ENCODE results near the gene MAGEB4.
"Not testable (repeated sequence)": the region's sequence is repeated elsewhere in the genome, so short reads cannot be mapped to it uniquely, and the experiment has no call there.

MAGEB4 gene, protein sequence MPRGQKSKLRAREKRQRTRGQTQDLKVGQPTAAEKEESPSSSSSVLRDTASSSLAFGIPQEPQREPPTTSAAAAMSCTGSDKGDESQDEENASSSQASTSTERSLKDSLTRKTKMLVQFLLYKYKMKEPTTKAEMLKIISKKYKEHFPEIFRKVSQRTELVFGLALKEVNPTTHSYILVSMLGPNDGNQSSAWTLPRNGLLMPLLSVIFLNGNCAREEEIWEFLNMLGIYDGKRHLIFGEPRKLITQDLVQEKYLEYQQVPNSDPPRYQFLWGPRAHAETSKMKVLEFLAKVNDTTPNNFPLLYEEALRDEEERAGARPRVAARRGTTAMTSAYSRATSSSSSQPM

DNA sequence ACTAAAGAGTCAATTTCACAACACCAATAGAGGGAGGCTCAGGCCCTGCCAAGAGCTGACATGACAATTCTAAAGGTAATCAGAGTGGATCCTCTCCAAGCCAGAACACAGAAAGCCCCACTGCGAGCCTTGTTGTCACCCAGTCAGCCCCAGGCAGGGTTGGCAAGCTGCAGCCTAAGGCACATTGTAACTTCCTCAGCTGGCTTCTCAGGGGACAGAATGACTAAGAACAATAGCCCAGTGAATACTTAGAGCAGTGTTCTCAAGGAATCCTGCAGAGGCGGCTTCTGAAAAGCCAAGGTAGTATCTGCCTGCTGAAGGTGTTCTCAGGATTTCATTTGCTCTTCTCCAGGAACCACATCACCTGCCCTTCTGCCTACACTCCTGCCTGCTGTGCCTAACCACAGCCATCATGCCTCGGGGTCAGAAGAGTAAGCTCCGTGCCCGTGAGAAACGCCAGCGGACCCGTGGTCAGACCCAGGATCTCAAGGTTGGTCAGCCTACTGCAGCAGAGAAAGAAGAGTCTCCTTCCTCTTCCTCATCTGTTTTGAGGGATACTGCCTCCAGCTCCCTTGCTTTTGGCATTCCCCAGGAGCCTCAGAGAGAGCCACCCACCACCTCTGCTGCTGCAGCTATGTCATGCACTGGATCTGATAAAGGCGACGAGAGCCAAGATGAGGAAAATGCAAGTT, at the start of gene MAGEB4:
Gene MAGEB4 (plus strand): TSS at position 277 of the 692 bp plus-strand sequence. CDS start 136 bp downstream, at position 413.
- no peak for DNase-seq

DNA sequence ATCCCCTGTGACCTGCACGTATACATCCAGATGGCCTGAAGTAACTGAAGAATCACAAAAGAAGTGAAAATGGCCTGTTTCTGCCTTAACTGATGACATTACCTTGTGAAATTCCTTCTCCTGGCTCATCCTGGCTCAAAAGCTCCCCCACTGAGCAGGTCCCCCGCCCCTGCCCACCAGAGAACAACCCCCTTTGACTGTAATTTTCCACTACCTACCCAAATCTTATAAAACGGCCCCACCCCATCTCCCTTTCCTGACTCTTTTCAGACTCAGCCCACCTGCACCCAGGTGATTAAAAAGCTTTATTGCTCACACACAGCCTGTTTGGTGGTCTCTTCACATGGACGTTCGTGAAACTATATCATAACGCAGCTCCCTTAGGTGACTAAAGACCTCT, 47.9 kb upstream of the MAGEB4 start:
- not testable (repeated sequence) for DNase-seq

DNA sequence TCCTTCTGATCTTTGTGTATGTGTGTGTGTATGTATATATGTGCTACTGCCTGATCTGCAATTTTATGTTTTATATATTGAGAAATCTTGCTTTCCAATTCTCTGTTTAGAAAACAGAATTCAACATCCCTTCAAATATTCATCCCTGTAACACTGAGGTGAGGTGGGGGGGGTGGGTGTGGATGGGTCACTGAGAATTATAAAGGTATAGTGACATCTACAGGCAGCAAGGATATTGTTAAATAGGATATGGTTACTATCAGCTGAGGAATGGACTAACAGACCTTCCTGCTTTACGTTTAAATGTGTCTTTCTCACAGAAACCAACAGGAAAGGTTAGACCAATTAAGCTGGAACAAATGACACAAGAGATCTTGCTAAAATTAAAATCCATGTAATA, 45.5 kb upstream of the MAGEB4 start:
- DNase-seq, result no peak

DNA sequence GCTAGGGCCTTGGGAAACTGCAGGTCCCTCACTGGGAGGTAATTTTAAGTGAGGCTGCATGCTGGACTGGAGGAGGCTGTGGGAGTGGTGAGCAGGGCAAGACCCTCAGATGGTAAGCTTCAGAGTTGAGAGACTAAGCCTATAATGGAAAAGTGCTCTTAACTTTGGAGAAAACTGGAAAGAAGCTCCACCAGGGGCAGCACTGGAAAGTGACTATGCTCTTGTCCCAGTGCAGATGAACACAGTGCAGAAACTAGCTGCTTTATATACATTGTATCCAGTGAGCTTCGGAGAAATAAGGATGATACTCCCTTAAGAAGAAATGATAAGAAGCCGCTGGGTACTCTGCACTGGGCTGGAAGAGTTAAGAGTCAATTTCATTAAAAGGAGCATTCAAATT, 29.6 kb upstream of the MAGEB4 start:
- DNase-seq, result no peak

DNA sequence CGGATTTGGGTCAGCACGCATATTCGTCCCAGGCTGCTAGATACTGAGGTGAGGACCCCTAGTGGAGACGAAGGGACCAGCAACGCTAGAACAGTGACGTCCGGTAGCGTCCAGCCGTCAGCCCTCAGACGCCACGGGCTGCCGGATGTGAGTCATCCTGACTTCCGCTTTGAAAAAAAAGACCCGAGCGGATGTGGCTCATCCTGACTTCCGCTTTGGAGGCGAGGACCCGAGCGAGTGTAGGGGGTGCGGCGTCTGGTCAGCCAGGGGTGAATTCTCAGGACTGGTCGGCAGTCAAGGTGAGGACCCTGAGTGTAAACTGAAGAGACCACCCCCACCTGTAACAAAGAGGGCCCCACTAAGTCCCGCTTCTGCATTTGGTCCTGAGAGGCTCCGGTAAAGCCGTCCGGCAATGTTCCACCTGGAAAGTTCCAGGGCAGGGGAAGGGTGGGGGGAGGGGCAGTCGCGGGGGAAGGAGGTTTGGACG, 26.4 kb upstream of the MAGEB4 start, which contains the start of gene MAGEB2:
Gene MAGEB2 (plus strand): TSS at position 207 of the 487 bp plus-strand sequence. CDS start 3,018 bp downstream, outside the sequence.
- no peak for DNase-seq

DNA sequence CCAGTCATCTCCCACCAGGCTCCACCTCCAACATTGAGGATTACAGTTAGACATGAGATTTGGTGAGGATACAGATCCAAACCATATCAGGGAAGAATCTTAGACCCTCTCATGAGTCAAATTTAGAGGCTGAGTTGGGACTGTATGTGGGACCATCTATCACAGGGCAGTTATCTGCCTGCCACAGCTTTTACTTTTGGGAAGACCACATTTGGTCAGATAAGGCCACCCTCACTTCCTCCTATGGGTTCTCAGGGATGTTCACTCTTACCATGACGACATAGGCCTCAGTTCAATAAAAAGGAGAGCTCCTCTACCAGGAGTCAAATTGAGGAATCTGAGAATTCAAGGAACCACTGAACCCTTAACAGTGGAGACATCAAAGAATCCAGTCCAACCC, 24.3 kb upstream of the MAGEB4 start:
- DNase-seq, result no peak

DNA sequence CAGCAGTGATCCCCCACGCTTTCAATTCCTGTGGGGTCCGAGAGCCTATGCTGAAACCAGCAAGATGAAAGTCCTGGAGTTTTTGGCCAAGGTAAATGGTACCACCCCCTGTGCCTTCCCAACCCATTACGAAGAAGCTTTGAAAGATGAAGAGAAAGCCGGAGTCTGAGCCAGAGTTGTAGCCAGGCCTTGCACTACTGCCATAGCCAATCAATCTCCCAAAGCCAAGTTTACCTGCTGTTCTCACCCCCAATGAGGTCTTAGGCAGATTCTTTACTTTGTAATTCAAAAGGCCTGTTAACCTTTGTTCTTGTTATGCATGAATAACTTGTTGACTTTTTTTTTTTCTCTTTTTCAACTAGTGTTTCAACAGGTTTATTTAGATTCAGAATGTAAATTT, 22.4 kb upstream of the MAGEB4 start:
- DNase-seq, result no peak

DNA sequence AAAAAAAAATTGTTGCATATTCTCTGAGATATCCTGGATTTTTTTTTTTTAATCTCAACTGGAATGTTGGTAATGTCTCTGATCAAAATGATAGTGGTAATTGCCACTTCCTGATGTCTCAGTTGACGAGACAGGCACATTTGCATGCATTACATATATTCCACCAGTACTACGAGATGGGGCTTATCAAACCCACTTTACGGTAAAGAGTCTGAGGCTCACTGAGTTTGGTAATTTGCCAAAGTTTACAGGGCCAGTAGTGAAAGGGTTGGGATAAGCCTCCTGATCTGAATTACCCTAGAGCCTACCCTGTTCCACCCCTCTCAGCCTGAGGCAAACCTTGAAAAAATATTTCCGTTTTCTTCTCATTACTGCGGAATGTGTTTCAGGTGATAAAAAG, 21.1 kb upstream of the MAGEB4 start:
- no peak for DNase-seq

DNA sequence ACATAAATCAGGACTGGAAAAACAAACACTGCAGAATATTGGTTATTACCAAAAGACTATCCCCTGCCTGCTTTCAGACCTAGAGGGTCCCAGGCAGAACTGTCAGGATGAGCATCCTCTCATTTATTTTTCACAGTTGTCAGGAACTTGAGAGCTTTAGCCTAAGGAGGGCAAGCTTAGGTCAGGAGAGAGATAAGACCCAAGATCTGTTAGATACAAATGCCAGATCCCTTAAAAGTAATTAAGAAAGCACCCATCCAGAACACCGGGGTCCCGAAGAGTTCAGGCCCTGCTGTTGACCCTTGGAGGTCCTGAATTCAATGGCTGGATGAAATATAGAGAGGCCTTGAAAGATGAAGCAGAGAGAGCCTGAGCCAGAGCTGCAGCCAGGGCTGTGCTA, 17.3 kb upstream of the MAGEB4 start:
- DNase-seq, result no peak

DNA sequence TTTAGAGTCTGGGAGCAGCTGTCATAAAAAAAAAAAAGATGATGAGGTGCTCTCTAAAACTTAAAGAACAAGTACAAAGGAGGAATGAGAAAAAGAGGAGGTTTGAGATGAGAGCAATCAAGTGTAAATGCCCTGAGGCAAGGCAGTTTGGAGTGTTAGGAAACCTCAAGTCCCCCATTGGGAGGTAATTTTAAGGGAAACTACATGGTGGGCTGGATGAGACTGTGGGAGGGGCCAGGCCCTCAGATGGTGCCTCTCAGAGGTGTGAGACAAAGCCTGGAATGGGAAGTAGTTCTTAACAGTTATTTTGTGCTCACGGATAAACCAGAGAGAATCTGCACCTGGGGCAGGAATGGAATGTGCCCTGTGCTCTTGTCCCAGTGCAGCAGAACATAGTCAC, 13.3 kb upstream of the MAGEB4 start:
- DNase-seq, result no peak

DNA sequence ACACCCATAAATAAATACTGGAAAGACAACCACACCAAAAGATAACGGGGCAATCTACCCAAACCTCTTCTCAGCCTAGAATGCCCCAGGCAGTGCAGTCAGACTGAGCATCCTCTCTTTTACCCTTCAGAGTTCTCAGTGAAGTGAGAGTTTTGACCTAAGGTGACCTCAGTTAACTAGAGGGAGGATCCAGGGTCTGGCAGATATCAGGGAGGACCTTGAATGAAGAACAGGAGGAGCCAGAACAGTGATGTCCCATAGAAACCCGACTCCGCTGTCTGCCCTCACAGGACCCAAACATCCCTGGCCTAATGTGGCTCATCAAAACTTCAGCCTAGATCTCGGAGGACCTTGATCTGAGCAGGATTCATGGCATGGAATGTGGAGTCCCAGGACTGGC, 11.4 kb upstream of the MAGEB4 start, which contains the start of gene MAGEB3:
Gene MAGEB3 (plus strand): TSS at position 263 of the 400 bp plus-strand sequence. CDS start 5,268 bp downstream, outside the sequence.
- no peak for DNase-seq

DNA sequence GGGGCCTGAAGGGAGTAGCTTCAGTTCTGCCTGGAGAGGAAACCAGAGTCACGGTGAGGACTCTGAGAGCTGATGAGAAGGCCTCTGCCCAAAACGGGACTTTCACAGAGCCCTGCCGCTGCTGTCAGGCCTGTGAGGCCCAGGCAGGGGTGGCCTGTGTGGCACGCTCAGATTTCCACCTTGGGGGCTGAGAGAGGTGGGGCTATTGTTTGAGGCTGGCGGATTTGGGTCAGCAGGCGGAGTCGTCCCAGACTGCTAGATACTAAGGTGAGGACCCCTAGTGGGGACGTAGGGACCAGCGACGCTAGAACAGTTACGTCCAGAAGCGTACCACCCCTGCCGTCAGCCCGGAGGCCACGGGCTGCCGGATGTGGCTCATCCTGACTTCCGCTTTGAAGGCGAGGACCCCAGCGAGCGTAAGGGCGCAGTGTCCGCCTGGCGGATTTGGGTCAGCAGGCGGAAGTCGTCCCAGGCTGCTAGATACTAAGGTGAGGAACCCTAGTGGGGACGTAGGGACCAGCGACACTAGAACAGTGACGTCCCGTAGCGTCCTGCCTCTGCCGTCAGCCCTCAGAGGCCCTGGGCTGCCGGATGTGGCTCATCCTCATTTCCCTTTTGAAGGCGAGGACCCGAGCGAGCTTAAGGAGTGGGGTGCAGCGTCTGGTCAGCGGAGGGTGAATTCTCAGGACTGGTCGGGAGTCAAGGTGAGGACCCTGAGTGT, 5.1 kb downstream of the MAGEB4 start, which contains the start of gene MAGEB1:
Gene MAGEB1 (plus strand): TSS at position 378 of the 721 bp plus-strand sequence. CDS start 3,348 bp downstream, outside the sequence.
- no peak for DNase-seq

DNA sequence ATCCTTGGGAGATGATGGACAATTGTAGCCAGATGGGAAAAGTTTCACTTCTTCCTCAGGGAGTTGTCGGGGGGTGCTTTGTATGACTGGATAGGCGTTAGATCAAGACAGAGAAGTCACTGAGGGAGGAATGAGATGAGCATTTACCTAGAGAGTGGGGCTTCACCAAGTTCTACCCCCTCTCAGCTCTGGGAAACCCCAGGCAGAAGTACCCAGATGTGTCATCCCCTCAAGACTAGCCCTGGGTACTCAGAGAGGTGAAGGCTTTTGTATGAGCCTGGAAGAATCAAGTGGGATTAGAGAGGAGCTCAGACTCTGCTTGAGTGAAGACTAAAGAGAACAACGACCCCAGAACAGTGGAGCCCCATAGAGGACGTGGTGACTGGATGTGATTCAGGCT, 7.1 kb downstream of the MAGEB4 start:
- DNase-seq, result no peak

DNA sequence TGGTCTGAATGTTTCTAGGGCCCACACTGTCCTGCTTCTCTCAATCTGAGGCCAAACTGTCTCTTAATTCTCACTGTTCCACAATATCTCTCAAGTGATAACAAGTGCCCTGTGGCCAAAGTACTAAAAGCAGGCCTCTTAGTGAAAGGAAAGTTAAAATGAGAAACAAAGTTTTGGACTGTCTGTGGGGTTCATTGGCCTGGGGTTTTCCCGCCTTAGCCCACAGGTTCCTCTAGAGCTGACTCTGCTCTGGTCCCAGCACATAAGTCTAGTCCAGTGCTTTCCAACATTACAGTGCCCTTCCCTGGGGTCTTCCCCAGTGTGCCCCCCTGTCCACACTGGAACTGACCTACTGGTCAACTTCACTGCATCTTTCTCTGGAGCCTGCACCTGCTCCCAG, 11.5 kb downstream of the MAGEB4 start:
- no peak for DNase-seq

DNA sequence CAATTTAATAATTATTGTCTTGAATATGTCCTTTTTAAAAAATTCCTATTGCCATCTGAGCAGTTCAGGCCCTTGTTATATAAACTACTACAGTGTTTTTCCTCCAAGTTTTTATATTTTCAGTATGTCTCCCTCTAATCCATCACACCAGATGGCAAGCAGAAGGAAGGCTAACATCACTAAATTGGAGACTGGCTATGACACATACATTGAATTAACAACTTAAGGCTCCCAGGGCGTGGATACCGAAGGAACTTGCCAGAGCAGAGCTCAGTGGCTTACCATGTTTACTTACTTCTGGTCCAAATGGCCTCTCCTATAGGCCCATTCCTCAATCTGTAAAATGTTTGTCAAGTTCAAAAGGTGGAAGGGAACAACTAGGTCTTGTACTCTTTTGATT, 18.1 kb downstream of the MAGEB4 start:
- no peak for DNase-seq

DNA sequence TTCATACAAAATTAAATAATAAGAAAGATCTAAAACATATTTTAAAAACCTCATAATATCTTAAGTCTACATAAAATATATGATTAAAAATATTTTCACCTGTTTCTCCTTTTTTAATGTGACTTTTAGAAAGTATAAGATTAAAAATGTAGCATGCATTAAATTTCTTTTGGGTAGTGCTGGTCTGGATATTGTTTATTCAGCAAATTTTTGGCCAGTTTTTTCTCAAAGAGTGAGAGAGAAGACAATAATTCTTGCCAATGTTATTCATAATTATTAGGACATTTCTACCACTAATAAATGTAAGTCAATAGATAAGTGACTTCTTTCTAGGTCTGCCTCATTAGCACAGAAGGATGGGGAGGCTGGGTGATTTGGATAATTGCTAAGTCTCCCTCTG, 19.2 kb downstream of the MAGEB4 start:
- DNase-seq, result no peak

DNA sequence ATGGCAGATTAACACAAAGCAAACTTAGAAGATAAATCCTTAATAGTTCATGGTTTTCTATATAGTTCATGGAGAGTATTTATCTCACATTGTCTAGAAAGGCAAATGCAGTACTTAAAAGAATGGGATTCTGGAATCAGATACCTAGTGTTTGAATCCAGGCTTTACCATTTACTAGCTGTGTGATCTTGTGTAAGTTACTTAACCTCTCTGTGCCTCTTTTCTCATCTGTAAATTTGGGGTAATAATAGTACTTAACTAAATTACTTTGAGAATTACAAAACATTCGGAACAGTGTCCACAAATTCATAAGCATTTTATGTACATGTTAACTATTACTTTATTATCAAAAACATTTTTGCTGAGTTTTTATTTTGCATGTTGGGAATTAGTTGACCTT, 21.0 kb downstream of the MAGEB4 start:
- DNase-seq, result no peak

DNA sequence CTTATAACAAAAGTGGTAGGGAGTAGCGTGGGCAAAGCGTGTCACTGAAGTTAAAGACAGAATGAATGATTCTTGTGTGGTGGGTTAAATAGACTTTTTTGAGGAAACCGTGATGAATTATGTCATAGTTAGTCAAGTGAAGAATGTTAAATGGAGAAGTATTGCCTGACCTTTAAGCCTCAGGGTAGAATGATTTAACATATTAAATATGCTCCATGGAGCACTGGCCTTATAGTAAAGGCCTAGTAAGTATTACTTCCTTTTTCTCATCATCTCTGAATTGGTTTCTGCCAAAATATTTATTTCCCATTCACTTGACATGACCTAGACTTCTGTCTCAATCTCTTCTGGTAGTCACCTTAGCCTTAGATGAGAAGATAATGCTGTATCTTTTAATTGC, 28.8 kb downstream of the MAGEB4 start:
- no peak for DNase-seq

DNA sequence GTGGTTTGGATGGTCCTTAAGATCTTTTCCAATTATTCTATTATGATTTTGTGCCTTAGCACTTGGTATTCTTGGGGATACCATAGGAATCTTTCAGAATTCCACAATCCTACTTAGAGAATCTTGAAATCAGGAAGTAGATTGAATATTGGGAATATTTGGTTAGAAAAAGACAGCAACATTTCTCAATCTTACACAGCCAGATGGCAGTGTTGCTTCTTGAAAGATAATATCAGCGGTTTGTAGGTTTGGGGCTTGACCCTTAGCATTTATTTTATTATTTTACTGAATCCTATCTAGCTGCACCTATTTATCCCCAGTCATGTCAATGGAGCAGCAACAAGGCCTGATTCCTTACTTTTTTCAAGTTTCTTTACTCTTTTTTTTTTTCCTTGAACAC, 33.7 kb downstream of the MAGEB4 start:
- no peak for DNase-seq

DNA sequence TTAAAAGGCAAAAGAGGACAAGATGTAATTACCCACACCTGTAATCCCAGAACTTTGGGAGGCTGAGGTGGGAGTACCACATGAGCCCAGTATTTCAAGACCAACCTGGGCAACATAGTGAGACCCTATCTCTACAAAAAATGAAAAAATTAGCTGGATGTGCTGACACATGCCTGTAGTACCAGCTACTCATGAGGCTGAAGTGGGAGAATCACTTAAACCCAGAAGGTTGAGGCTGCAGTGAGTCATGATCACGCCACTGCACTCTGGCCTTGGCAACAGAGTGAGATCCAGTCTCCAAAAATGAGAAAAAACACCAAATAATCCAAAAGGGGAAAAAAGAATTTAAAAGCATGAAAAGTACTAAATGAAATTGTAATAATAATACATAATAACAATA, 36.6 kb downstream of the MAGEB4 start:
- no peak for DNase-seq

DNA sequence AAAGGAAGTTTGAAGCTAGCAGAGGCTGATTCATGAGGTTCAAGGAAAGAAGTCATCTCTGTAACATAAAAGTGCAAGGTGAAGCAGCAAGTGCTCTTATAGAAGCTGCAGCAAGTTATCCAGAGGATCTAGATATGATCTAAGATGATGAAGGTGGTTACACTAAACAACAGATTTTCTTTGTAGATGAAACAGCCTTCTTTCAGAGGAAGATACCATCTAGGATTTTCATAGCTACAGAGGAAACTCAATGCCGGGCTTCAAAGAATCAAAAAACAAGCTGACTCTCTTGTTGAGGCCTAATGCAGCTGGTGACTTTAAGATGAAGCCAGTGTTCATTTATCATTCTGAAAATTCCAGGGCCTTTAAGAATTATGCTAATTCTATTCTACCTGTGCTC, 38.6 kb downstream of the MAGEB4 start:
- no peak for DNase-seq

DNA sequence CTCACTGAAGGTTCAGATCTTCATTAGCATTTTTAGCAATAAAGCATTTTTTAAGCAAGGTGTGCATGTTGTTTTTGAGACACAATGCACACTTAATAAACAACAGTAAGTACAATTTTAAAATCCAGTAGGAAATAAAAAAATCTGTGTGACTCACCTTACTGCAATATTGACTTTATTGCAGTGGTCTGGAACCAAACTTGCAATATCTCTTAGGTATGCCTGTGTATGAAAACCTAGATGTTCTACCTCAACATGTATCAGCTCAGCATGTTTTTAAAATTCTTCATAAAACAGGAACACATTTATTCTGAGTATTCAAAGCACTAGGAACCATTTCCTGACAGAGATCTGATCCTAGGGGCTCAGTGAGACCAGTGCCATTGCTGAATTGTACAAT, 40.7 kb downstream of the MAGEB4 start:
- DNase-seq, result no peak

DNA sequence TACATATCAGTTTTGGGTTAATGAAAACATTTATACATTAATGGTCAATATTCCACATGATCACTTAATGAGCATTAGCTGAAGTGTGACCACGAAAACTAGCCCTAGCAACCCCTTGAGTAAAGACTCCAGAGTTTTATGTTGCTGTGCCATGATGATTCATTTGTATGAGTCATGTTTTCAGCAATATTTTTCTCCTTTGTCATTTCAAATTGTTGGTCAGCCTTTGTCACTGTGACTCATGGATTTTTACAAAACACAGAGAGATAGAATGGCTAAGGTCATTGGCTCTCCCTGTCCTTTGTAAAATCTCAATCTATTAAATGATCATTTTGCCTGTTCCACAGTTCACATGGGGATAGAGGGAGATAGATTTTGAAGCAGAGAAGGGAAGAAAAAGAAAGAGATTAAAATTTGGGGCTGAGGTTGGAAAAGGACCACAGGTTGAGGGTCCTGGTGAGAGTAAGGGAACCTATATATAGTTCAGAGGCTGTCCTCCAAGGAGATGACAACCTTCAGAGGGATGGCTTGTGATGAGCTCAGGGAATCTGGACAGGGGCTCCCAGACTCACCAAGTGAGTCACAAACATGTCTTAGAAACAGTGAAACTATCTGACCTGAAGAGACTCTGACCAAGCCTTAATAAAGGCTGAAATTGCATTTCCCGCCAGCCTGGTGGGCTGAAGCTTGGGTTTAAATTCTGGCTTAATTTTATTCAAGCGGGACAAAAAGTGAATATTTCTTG, 41.8 kb downstream of the MAGEB4 start:
- DNase-seq, result no peak

All from activated naive CD4-positive, alpha-beta T cell treated with Interleukin-2 at 50 U/mL for 16 hours (primary cell).